ENCODE results near the gene CPB1.

Gene CPB1

GRCh38 chr3:148852271-148852992 lies 24.8 kb downstream of the CPB1 start:
- no peak overlapping the region for H2AFZ ChIP-seq (ENCODE audit: low read length)

DNA sequence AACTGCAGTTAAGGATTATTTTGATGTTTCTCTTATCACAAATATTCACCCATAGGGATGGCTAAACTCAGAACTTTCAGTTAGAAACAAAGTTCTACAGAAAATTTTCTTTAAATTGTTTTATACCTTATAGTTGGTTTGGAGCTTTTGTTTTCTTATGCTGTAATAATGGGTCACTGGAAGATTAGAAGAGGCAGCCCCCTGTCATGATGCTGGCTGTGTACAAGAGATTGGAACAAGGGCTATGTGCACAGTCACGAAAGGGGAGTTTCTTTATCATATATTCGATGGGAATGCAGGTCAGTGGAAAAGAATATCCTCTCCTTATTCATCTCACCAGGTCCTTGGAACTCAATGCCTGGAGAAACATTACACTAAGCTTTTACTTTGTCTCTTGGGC lies 25.5 kb downstream of the CPB1 start:
- Histone ChIP-seq H4K20me1 (ENCODE audit: insufficient read depth, low read length) (no peaks in the 10 kb centered on the region), H3K4me1 (ENCODE audit: insufficient read depth, low read length, severe bottlenecking) (no peaks in the 10 kb centered on the region), H3F3A (ENCODE audit: insufficient read depth, low read length) (no peaks in the 10 kb centered on the region), H2AFZ (ENCODE audit: low read length) (no peak overlapping the region), H3K9me2 (ENCODE audit: low read depth, low read length) (no peaks in the 10 kb centered on the region), H3K27ac (ENCODE audit: low read depth, low read length, poor library complexity, severe bottlenecking) (no peak overlapping the region), H3K9ac (ENCODE audit: low read length) (no peak overlapping the region), H3K27me3 (ENCODE audit: insufficient read depth, low read length) (no peaks in the 10 kb centered on the region), H3K36me3 (ENCODE audit: insufficient read depth, low read length) (no peaks in the 10 kb centered on the region), H3K4me2 (ENCODE audit: low read length) (no peak overlapping the region), H3K79me2 (ENCODE audit: insufficient read depth, low read length) (no peaks in the 10 kb centered on the region), H3K9me3 (ENCODE audit: low read length) (no peaks in the 10 kb centered on the region), H3K4me3 (ENCODE audit: low read depth, low read length, poor library complexity, severe bottlenecking) (no peak overlapping the region)
- TF ChIP-seq CTCF (IDR thresholded peaks at IDR 0.05; ENCODE audit: low read length) (no peak), EZH2 (IDR thresholded peaks at IDR 0.05; ENCODE audit: borderline replicate concordance, low read length) (no peak)

More at GRCh38 chr3:148852271-148852992, 24.8 kb downstream of the CPB1 start:
- H3K36me3 ChIP-seq (ENCODE audit: insufficient read depth, low read length) = no peaks in the 10 kb centered on the region
- H3K4me1 ChIP-seq (ENCODE audit: insufficient read depth, low read length, severe bottlenecking) = no peaks in the 10 kb centered on the region
- no peaks in the 10 kb centered on the region for H3K79me2 ChIP-seq (ENCODE audit: insufficient read depth, low read length)
- no peak overlapping the region for H3K4me3 ChIP-seq (ENCODE audit: low read depth, low read length, poor library complexity, severe bottlenecking)
- no peaks in the 10 kb centered on the region for H3K9me2 ChIP-seq (ENCODE audit: low read depth, low read length)
- no peak overlapping the region for H3K9ac ChIP-seq (ENCODE audit: low read length)
- TF ChIP-seq CTCF (IDR thresholded peaks at IDR 0.05; ENCODE audit: low read length) = no peak
- TF ChIP-seq EZH2 (IDR thresholded peaks at IDR 0.05; ENCODE audit: borderline replicate concordance, low read length) = no peak
- H4K20me1 ChIP-seq (ENCODE audit: insufficient read depth, low read length) = no peaks in the 10 kb centered on the region
- no peak overlapping the region for H3K27ac ChIP-seq (ENCODE audit: low read depth, low read length, poor library complexity, severe bottlenecking)
- H3K4me2 ChIP-seq (ENCODE audit: low read length) = no peak overlapping the region
- no peaks in the 10 kb centered on the region for H3K27me3 ChIP-seq (ENCODE audit: insufficient read depth, low read length)
- no peaks in the 10 kb centered on the region for H3F3A ChIP-seq (ENCODE audit: insufficient read depth, low read length)
- H3K9me3 ChIP-seq (ENCODE audit: low read length) = no peaks in the 10 kb centered on the region

DNA sequence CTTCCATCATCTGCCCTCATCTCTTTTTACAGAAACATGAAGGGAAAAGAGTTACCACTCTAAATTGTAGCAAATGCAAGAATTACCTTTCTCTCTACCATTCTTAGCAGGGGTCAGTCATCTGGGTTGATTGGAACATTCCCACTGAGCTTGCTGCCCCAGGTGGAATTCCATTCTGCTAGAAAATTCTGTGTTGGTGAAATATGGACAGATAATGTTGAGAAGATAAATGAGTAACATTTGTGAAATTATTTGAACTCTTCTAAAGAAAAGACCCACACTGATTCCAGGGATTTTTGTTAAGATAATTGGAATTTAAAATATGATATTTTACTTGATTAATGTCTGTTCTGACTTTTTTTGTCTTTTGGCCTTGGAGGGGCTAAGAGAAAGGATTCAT lies 26.4 kb downstream of the CPB1 start:
- H2AFZ ChIP-seq (ENCODE audit: low read length) = no peak overlapping the region
- no peaks in the 10 kb centered on the region for H3K27me3 ChIP-seq (ENCODE audit: insufficient read depth, low read length)
- no peaks in the 10 kb centered on the region for H3K9me3 ChIP-seq (ENCODE audit: low read length)
- no peaks in the 10 kb centered on the region for H3K36me3 ChIP-seq (ENCODE audit: insufficient read depth, low read length)
- no peaks in the 10 kb centered on the region for H3K79me2 ChIP-seq (ENCODE audit: insufficient read depth, low read length)
- no peak overlapping the region for H3K4me2 ChIP-seq (ENCODE audit: low read length)
- H4K20me1 ChIP-seq (ENCODE audit: insufficient read depth, low read length) = no peaks in the 10 kb centered on the region
- TF ChIP-seq EZH2 (IDR thresholded peaks at IDR 0.05; ENCODE audit: borderline replicate concordance, low read length) (no peak), CTCF (IDR thresholded peaks at IDR 0.05; ENCODE audit: low read length) (no peak)
- H3K9ac ChIP-seq (ENCODE audit: low read length) = no peak overlapping the region
- H3K4me1 ChIP-seq (ENCODE audit: insufficient read depth, low read length, severe bottlenecking) = no peaks in the 10 kb centered on the region
- H3K4me3 ChIP-seq (ENCODE audit: low read depth, low read length, poor library complexity, severe bottlenecking) = no peak overlapping the region
- no peak overlapping the region for H3K27ac ChIP-seq (ENCODE audit: low read depth, low read length, poor library complexity, severe bottlenecking)
- no peaks in the 10 kb centered on the region for H3K9me2 ChIP-seq (ENCODE audit: low read depth, low read length)
- H3F3A ChIP-seq (ENCODE audit: insufficient read depth, low read length) = no peaks in the 10 kb centered on the region
